Right lobe of liver (tissue), 4 donors: ENCODE data around the gene LDAH.

Source experiments
- CTCF ChIP-seq, 4 donors: fragments of 200-600 bp in 3 of 4; fragments of 450-650 bp in 1 of 4; IDR thresholded peaks; one replicate each; pipeline versions ENCODE4 v1.5.1 to v1.8.0; 2016 to 2022; ENCODE audit warnings: antibody characterized with exemption in 4 of 4, mild to moderate bottlenecking in 2 of 4
- POLR2A ChIP-seq: fragments of 450-650 bp; IDR thresholded peaks from one replicate; pipeline ENCODE4 v1.6.1; 2017; ENCODE audit warnings: antibody characterized with exemption, mild to moderate bottlenecking
- donor health status: DM: no; HTN: no; CAD: no.
- donor health status: DM: no; HTN: no; CAD: no.
- donor health status: DM: no; HTN: yes; CAD: no.

- TF ChIP-seq POLR2A: no peak
- no peak for TF ChIP-seq CTCF (IDR thresholded peaks at IDR 0.05)
These were observed 148.5 kb downstream of the LDAH start for GRCh38 chr2:20674309-20674965.
